Kidney (tissue), 14 donors: ENCODE data around the gene TXN2. TPM values are rescaled to one million over a fixed set of nuclear protein-coding genes. Genes with fewer than 3 reads are reported as not detected.

Experiments
- DNase-seq, 5 donors: peaks; one replicate each; pipeline ENCODE4 v3.0.0-alpha.2; 2013 to 2020
- FAIRE-seq: peaks from 2 replicates; lab custom pipeline; 2012; peaks lifted over from hg19 to GRCh38; lab: Jason Lieb, UNC
- H3K27ac ChIP-seq, 2 donors: one replicate each; pipeline ENCODE4 v1.7.0; 2013; ENCODE audit warnings: low read depth in 2 of 2, low read length in 2 of 2, inconsistent platforms in 1 of 2
- H3K27me3 ChIP-seq: one replicate; pipeline ENCODE4 v1.7.1; 2013; ENCODE audit warnings: low read length, inconsistent platforms; ENCODE audit not compliant: control insufficient read depth, insufficient read depth
- H3K36me3 ChIP-seq, 3 donors: one replicate each; pipeline versions ENCODE4 v1.7.0 to v1.7.1; 2013; ENCODE audit warnings: low read length in 3 of 3, control low read depth in 1 of 3, inconsistent platforms in 1 of 3; ENCODE audit not compliant: insufficient read depth in 3 of 3, control insufficient read depth in 2 of 3
- H3K4me1 ChIP-seq, 3 donors: one replicate each; pipeline versions ENCODE4 v1.7.0 to v1.7.1; 2013; ENCODE audit warnings: low read length in 3 of 3, inconsistent platforms in 1 of 3, low read depth in 1 of 3; ENCODE audit not compliant: control insufficient read depth in 2 of 3, insufficient read depth in 2 of 3
- H3K4me3 ChIP-seq, 3 donors: one replicate each; pipeline versions ENCODE4 v1.7.0 to v1.8.1; 2013; ENCODE audit warnings: low read length in 3 of 3, control low read depth in 1 of 3, inconsistent platforms in 1 of 3
- H3K9ac ChIP-seq, 3 donors: one replicate each; pipeline versions ENCODE4 v1.7.0 to v1.7.1; 2013; ENCODE audit warnings: low read length in 3 of 3, control low read depth in 1 of 3, inconsistent platforms in 1 of 3
- H3K9me3 ChIP-seq, 3 donors: one replicate each; pipeline versions ENCODE4 v1.7.0 to v1.7.1; 2013; ENCODE audit warnings: low read length in 3 of 3, control low read depth in 1 of 3, inconsistent platforms in 1 of 3; ENCODE audit not compliant: control insufficient read depth in 2 of 3, insufficient read depth in 1 of 3
- intact Hi-C: fragments of 100-400 bp; cut with DNase I; formaldehyde crosslinking; loops from one replicate; pipeline ENCODE4 v1.11.1; 2022
- polyA plus RNA-seq: library from polyadenylated mRNA; stranded (reverse); fragments of 350-450 nt; fragmentation: Illumina TruSeq; extraction: RNeasy Lipid Tissue Mini Kit (QIAGEN cat#74804); gene quantifications from one replicate; pipeline ENCODE4 v1.2.3, GENCODE V29; 2014; ENCODE audit warnings: low read depth, low replicate concordance; ENCODE audit not compliant: insufficient read depth
- total RNA-seq: library from RNA; stranded (reverse); fragmentation: NEBNext Ultra II Directional; extraction: Animal tissue kit (Norgen Biotek cat#: 25700); gene quantifications from one replicate; pipeline ENCODE4 v1.2.1, GENCODE V29; 2021
- TF ChIP-seq, protein P1 (sequence below): IDR thresholded peaks from 3 replicates; pipeline ENCODE4 v1.5.1; 2012; ENCODE audit warnings: mild to moderate bottlenecking, moderate library complexity, borderline replicate concordance; ENCODE audit not compliant: insufficient read depth; ENCODE audit errors: extremely low read depth
- donor health status: control.
- donor health status: control.
- donor health status: control.
- donor health status: control.
- donor health status: control.
- donor health status: DM: yes; HTN: yes; CAD: no.
- donor health status: Normal renal cell carcinoma (clear cell type).

The TXN2 gene
- total and polyA plus RNA-seq, 2 donors from 2014 or later = 72.8 to 194 TPM

DNA sequence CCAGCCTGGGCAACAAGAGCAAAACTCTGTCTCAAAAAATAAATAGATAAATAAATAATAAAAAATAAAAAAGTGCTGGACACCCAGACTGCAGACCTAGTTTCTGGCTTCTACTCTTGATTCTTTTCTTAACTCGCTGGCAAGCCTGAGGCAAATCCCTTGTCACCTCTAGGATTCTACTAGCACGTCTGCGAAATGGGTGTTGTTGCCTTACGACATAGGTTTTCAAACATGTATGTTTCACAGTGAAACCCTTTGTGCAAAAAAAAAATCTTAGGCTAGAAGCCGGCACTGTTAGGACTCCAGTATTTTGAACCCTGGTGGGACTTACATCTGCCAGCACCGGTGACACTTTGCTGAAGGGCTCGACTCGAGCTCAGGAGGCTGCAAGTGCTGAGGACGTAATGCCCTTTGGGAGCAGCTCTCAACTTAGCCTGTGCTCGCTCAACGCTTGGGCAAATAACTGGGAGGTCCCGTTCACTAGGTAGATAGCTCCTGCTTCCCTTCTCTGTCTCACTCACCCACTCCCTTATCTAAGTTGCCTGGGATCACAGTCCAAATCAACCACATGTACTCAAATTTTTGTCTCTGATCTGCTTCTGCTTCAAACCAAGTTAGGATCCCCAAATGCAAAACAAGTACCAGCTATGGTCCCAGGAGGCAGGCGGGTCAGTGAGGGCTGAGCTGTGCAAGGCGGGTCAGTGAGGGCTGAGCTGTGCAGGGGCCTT lies 59.0 kb downstream of the TXN2 start:
- Histone ChIP-seq H3K27me3 (no peaks in the 10 kb centered on the region), H3K4me1 (peaks cover 0 to 2% (median 0%) of the 10 kb centered on the region in 3 donors), H3K9me3 (no peaks in the 10 kb centered on the region), H3K36me3 (no peaks in the 10 kb centered on the region), H3K27ac (no peak overlapping the region), H3K9ac (no peak overlapping the region), H3K4me3 (no peak overlapping the region)
- FAIRE-seq = no peak
- DNase-seq = no peak
- intact Hi-C loops = no loop called here
- TF ChIP-seq, protein P1, sequence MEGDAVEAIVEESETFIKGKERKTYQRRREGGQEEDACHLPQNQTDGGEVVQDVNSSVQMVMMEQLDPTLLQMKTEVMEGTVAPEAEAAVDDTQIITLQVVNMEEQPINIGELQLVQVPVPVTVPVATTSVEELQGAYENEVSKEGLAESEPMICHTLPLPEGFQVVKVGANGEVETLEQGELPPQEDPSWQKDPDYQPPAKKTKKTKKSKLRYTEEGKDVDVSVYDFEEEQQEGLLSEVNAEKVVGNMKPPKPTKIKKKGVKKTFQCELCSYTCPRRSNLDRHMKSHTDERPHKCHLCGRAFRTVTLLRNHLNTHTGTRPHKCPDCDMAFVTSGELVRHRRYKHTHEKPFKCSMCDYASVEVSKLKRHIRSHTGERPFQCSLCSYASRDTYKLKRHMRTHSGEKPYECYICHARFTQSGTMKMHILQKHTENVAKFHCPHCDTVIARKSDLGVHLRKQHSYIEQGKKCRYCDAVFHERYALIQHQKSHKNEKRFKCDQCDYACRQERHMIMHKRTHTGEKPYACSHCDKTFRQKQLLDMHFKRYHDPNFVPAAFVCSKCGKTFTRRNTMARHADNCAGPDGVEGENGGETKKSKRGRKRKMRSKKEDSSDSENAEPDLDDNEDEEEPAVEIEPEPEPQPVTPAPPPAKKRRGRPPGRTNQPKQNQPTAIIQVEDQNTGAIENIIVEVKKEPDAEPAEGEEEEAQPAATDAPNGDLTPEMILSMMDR = no peak

DNA sequence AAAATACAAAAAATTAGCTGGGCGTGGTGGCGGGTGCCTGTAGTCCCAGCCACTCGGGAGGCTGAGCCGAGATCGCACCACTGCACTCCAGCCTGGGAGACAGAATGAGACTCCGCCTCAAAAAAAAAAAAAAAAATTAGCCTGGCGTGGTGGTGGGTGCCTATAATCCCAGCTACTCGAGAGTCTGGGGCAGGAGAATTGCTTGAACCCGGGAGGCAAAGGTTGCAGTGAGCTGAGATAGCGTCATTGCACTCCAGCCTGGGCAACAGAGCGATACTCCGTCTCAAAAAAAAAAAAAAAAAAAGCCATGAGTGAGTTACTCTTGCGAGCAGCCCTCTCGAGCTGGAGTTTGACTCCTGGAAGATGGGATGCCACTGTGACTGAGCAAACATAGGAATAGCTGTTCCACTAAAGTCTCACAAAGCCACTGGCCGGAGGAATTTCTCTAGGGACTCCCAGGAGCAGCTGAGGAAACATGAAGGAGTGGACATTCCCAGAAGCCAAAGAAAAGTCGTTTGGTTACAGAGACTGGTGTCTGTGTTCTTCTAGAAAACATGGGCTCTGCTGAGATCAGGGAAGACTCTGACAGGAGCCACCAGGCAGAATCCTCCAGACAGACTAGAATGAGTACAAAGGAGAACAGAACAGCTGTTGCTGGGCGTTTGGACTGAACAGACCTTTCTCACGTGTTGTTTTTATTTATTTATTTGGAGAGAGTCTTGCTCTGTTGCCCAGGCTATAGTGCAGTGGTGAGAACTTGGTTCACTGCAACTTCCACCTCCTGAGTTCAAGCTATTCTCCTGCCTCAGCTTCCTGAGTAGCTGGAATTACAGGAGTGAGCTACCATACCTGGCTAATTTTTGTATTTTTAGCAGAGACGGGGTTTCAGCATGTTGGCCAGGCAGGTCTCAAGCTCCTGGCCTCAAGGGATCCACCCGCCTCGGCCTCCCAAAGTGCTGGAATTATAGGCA lies 61.2 kb downstream of the TXN2 start:
- FAIRE-seq = no peak
- no peaks in the 10 kb centered on the region for H3K9me3 ChIP-seq
- peaks cover 0 to 4% (median 0%) of the 10 kb centered on the region in 3 donors for H3K4me1 ChIP-seq
- H3K9ac ChIP-seq = no peak overlapping the region
- H3K36me3 ChIP-seq = no peaks in the 10 kb centered on the region
- intact Hi-C loops = no loop called here
- TF ChIP-seq, protein P1 = no peak
- peak overlapping the region; percentile 39 to 82 for H3K27ac ChIP-seq
- H3K27me3 ChIP-seq = no peaks in the 10 kb centered on the region
- peak in 3 of 5 donors; percentile 44 to 79 (median 56) for DNase-seq
- H3K4me3 ChIP-seq = peak overlapping the region in 1 of 3 donors; percentile 16

DNA sequence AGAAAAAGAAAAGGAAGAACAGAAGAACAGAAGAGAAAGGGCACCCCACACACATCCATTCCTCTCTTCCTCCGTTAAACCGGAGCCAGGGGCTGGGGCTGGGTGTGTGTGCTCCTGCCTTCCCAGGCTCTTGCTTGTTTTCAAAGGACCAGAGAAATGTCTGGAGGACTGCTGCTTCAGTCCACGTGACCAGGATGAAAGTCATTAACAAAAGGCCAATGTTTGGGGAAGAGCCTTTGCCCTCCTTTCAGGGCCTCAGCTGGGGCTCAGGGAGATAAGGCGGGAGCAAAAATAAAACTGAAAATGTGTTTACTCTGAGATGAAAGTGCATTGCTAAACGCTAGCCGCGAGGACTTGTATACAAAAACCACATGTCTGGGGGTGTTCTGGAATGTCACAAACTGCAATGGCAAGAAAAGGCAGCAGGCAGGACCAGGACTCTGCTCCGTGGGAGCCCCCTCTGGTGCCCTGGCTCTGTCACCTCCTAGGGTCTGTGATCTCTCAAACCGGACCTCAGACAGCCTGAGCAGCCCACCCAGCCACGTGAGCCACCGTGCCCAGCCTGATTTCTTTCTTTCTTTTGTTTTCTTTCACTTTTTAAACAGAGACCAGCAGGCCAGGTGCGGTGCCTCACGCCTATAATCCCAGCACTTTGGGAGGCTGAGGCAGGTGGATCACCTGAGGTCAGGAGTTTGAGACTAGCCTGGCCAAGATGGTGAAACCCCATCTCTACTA lies 62.1 kb downstream of the TXN2 start:
- peak overlapping the region in 2 of 3 donors; percentile 15 to 51 for H3K4me3 ChIP-seq
- no peaks in the 10 kb centered on the region for H3K36me3 ChIP-seq
- DNase-seq (peak in 4 of 5 donors; percentile 50 to 92 (median 74)), FAIRE-seq (no peak)
- intact Hi-C loops = no loop called here
- peak overlapping the region; percentile 39 to 82 for H3K27ac ChIP-seq
- peaks cover 0 to 4% (median 0%) of the 10 kb centered on the region in 3 donors for H3K4me1 ChIP-seq
- peak overlapping the region in 1 of 3 donors; percentile 40 for H3K9ac ChIP-seq
- TF ChIP-seq, protein P1 = no peak
- no peaks in the 10 kb centered on the region for H3K27me3 ChIP-seq
- H3K9me3 ChIP-seq = no peaks in the 10 kb centered on the region
